HL-60 (cell line): ENCODE results near the gene ZNF808.

Experiments used
- SPI1 ChIP-seq: IDR thresholded peaks from 2 replicates; pipeline ENCODE4 v1.6.1; 2012; ENCODE audit warnings: low read depth, mild to moderate bottlenecking, borderline replicate concordance
- TF ChIP-seq, protein P1 (sequence below): IDR thresholded peaks from one replicate; pipeline ENCODE4 v1.5.1; 2011; ENCODE audit warnings: low read length, control low read depth, inconsistent platforms; ENCODE audit not compliant: insufficient read depth

DNA sequence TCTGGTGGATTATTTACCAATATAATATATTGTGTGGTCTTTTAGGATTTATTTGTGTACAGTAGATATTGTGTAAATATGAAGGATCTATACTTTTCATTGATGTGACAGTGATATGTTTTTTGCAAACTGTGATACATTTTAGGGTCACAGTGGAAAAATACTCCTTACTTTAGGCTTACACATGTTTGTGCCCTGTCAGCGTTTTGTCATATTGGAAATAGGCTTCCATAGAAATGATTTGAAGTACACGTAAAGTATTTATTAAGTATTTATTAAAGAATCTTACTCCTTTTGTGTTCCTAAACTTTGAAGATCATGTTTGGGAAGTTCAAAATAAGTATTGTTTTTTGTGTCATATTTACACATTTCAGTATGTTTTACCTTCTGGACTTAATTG lies 5.0 kb downstream of the ZNF808 start:
- TF ChIP-seq, protein P1, sequence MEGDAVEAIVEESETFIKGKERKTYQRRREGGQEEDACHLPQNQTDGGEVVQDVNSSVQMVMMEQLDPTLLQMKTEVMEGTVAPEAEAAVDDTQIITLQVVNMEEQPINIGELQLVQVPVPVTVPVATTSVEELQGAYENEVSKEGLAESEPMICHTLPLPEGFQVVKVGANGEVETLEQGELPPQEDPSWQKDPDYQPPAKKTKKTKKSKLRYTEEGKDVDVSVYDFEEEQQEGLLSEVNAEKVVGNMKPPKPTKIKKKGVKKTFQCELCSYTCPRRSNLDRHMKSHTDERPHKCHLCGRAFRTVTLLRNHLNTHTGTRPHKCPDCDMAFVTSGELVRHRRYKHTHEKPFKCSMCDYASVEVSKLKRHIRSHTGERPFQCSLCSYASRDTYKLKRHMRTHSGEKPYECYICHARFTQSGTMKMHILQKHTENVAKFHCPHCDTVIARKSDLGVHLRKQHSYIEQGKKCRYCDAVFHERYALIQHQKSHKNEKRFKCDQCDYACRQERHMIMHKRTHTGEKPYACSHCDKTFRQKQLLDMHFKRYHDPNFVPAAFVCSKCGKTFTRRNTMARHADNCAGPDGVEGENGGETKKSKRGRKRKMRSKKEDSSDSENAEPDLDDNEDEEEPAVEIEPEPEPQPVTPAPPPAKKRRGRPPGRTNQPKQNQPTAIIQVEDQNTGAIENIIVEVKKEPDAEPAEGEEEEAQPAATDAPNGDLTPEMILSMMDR = no peak
- TF ChIP-seq SPI1 = no peak
